Breast epithelium (tissue), 4 donors: Measurements from ENCODE around the gene ZC3H14. TPM values are rescaled to one million over a fixed set of nuclear protein-coding genes. Genes with fewer than 3 reads are reported as not detected.

Source experiments
- DNase-seq, 2 donors: peaks; one replicate each; pipeline ENCODE4 v3.0.0-alpha.2; 2019; ENCODE audit warnings: low spot score in 2 of 2
- H3K27ac ChIP-seq, 2 donors: fragments of 200-600 bp; sonication (generic) in 1 of 2; one replicate each; pipeline ENCODE4 v1.5.1; 2016 to 2019; ENCODE audit warnings: mild to moderate bottlenecking in 1 of 2
- H3K27me3 ChIP-seq, 2 donors: fragments of 200-600 bp; sonication (generic) in 1 of 2; one replicate each; pipeline versions ENCODE4 v1.5.1 to v1.6.0; 2017 to 2019; ENCODE audit warnings: control low read depth in 1 of 2, mild to moderate bottlenecking in 1 of 2
- H3K36me3 ChIP-seq: fragments of 200-600 bp; one replicate; pipeline ENCODE4 v1.5.1; 2019
- H3K4me1 ChIP-seq, 2 donors: fragments of 200-600 bp; sonication (generic); one replicate each; pipeline ENCODE4 v1.5.1; 2016 to 2019; ENCODE audit warnings: control low read depth in 1 of 2
- H3K4me3 ChIP-seq, 3 donors: fragments of 200-600 bp; sonication (generic); 1 replicate in 2 of 3; 2 replicates in 1 of 3; pipeline ENCODE4 v1.5.1; 2016 to 2019; ENCODE audit warnings: mild to moderate bottlenecking in 3 of 3, moderate library complexity in 2 of 3
- H3K9me3 ChIP-seq, 2 donors: fragments of 200-600 bp; sonication (generic) in 1 of 2; one replicate each; pipeline ENCODE4 v1.5.1; 2016 to 2019; ENCODE audit warnings: control low read depth in 1 of 2
- POLR2A ChIP-seq: fragments of 450-650 bp; IDR thresholded peaks from one replicate; pipeline ENCODE4 v1.6.1; 2016; ENCODE audit warnings: antibody characterized with exemption, mild to moderate bottlenecking, moderate library complexity
- POLR2AphosphoS5 ChIP-seq, 3 donors: sonication (generic); formaldehyde crosslinking; IDR thresholded peaks; one replicate each; pipeline ENCODE4 v1.6.1; 2017; ENCODE audit warnings: antibody characterized with exemption in 3 of 3
- intact Hi-C: fragments of 100-400 bp; cut with DNase I; formaldehyde crosslinking; loops from one replicate; pipeline ENCODE4 v1.15.1; 2023; ENCODE audit warnings: low total_unique reads
- total RNA-seq, 3 donors: library from RNA; depleted of rRNA; stranded (reverse); fragments of >200 nt; gene quantifications; one replicate each; pipeline ENCODE4 v1.1.0, GENCODE V29; 2016
- TF ChIP-seq, protein P1 (sequence below), 3 donors: fragments of 450-650 bp; IDR thresholded peaks; one replicate each; pipeline ENCODE4 v1.5.1; 2016 to 2017; ENCODE audit warnings: antibody characterized with exemption in 3 of 3, mild to moderate bottlenecking in 3 of 3, moderate library complexity in 3 of 3

ZC3H14 gene
- total RNA-seq, 3 donors from 2014 or later = 75.7 to 102 (median 76.7) TPM

DNA sequence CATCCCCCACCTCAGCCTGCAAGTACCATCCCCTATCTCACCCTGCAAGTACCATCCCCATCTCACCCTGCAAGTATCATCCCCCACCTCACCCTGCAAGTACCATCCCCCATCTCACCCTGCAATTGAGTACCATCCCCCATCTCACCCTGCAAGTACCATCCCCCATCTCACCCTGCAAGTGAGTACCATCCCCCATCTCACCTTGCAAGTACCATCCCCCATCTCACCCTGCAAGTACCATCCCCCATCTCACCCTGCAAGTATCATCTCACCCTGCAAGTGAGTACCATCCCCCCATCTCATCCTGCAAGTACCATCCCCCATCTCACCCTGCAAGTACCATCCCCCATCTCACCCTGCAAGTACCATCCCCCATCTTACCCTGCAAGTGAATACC is 45.0 kb downstream of the ZC3H14 start:
- TF ChIP-seq, protein P1, sequence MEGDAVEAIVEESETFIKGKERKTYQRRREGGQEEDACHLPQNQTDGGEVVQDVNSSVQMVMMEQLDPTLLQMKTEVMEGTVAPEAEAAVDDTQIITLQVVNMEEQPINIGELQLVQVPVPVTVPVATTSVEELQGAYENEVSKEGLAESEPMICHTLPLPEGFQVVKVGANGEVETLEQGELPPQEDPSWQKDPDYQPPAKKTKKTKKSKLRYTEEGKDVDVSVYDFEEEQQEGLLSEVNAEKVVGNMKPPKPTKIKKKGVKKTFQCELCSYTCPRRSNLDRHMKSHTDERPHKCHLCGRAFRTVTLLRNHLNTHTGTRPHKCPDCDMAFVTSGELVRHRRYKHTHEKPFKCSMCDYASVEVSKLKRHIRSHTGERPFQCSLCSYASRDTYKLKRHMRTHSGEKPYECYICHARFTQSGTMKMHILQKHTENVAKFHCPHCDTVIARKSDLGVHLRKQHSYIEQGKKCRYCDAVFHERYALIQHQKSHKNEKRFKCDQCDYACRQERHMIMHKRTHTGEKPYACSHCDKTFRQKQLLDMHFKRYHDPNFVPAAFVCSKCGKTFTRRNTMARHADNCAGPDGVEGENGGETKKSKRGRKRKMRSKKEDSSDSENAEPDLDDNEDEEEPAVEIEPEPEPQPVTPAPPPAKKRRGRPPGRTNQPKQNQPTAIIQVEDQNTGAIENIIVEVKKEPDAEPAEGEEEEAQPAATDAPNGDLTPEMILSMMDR (IDR thresholded peaks at IDR 0.05) = no peak
- TF ChIP-seq POLR2A (no peak), POLR2AphosphoS5 (IDR thresholded peaks at IDR 0.05) (no peak)
- H3K36me3 ChIP-seq = no peaks in the 10 kb centered on the region
- H3K27ac ChIP-seq = no peak overlapping the region
- no peaks in the 10 kb centered on the region for H3K9me3 ChIP-seq
- DNase-seq = no peak
- H3K27me3 ChIP-seq = no peaks in the 10 kb centered on the region
- no peaks in the 10 kb centered on the region for H3K4me1 ChIP-seq
- no peak overlapping the region for H3K4me3 ChIP-seq
- intact Hi-C loops = no loop called here

DNA sequence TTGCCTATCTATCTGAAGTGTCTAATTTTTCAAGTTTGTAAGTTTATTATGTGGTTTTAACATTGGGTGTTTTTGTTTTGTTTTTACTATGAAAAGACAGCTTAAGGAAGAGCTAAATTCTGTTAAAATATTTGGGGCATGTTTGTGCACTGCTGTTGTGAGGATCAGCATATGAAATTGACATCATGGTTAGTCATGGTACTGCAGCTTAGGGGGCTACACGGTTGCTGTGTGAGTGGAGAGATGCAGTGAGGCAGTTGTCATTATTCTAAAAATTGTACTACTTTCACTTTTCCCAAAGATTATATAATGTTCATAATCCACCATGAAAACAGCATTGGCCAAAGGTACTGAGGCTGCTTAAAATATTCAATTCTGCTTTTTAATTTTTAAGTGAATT is 49.0 kb downstream of the ZC3H14 start:
- no peak for DNase-seq
- H3K4me3 ChIP-seq = no peak overlapping the region
- H3K27me3 ChIP-seq = no peaks in the 10 kb centered on the region
- H3K27ac ChIP-seq = no peak overlapping the region
- intact Hi-C loops = no loop called here
- H3K9me3 ChIP-seq = no peaks in the 10 kb centered on the region
- H3K36me3 ChIP-seq = no peaks in the 10 kb centered on the region
- TF ChIP-seq POLR2A (no peak), POLR2AphosphoS5 (IDR thresholded peaks at IDR 0.05) (no peak)
- TF ChIP-seq, protein P1 (IDR thresholded peaks at IDR 0.05) = no peak
- H3K4me1 ChIP-seq = no peaks in the 10 kb centered on the region

- no peaks in the 10 kb centered on the region for H3K9me3 ChIP-seq
- DNase-seq = no peak
- no peaks in the 10 kb centered on the region for H3K36me3 ChIP-seq
- no peak overlapping the region for H3K27ac ChIP-seq
- no peaks in the 10 kb centered on the region for H3K4me1 ChIP-seq
- intact Hi-C loops = no loop called here
- H3K4me3 ChIP-seq = no peak overlapping the region
- no peaks in the 10 kb centered on the region for H3K27me3 ChIP-seq
- TF ChIP-seq, protein P1 (IDR thresholded peaks at IDR 0.05) = no peak
- TF ChIP-seq POLR2A = no peak
- TF ChIP-seq POLR2AphosphoS5 (IDR thresholded peaks at IDR 0.05) = no peak
Measured at GRCh38 chr14:88612981-88613380, 50.1 kb downstream of the ZC3H14 start.

DNA sequence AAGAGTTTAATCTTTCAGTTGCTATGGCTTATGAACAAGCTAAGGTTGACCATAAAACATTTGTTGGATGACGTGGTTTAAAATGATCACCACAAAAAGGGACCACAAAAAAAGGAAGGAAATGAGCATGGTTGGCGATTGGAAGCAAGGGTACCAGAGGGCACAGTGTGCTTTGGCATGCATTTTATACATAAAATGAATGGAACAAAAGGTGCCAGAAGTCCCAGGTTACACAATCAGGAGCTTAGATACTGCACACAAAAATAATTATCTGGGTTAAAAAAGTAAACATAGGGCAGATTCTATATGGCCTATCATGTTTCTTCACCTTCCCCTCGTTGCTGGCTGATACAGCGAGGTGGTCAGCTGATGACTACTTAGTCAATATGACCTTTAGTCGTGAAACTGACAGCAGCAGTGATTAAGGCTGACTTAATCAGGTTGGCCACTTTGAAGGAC is 50.7 kb downstream of the ZC3H14 start:
- Histone ChIP-seq H3K9me3 (no peaks in the 10 kb centered on the region), H3K4me3 (no peak overlapping the region), H3K36me3 (no peaks in the 10 kb centered on the region), H3K27ac (peak overlapping the region in 1 of 2 donors; percentile 34), H3K4me1 (no peaks in the 10 kb centered on the region), H3K27me3 (no peaks in the 10 kb centered on the region)
- intact Hi-C loops = no loop called here
- TF ChIP-seq, protein P1 (IDR thresholded peaks at IDR 0.05) = no peak
- no peak for DNase-seq

DNA sequence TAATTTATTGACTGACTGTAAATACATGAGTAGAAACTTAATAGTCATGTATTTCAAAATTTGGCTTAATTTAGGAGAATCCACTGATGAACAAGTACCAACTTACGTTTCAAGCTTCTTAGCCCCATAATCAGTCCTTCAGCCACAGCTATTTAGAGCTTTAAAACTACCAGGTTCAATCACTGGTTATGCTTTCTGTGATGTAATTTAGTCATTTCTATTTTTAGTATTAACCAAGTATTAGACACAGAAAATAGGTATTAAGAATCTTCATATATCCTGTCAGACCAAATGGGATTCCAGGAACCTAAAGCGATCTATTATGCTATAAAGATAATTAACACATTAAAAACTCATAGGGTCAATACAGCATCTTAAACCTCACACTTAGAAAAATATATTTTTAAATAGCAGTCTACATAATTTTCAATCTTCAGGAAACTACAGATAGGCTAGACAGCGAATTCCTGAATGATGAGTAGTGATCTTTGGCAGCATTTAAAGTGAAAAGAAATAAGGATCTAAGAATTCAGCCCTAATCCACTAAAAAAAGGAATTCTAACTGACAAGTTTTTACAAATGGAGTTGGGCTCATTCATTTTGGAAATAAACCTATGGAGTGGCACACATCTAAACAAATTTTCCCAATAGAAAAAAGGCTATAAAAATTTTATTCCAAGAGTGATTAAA is 51.5 kb downstream of the ZC3H14 start:
- intact Hi-C loops = no loop called here
- Histone ChIP-seq H3K27ac (peak overlapping the region in 1 of 2 donors; percentile 34), H3K4me3 (no peak overlapping the region), H3K36me3 (no peaks in the 10 kb centered on the region), H3K9me3 (no peaks in the 10 kb centered on the region), H3K27me3 (no peaks in the 10 kb centered on the region), H3K4me1 (no peaks in the 10 kb centered on the region)
- DNase-seq = no peak
- TF ChIP-seq, protein P1 (IDR thresholded peaks at IDR 0.05) = no peak
- TF ChIP-seq POLR2AphosphoS5 (IDR thresholded peaks at IDR 0.05) (no peak), POLR2A (no peak)
